GM12878 (cell line): ENCODE data around the gene LRRN4. TPM values are rescaled to one million over a fixed set of nuclear protein-coding genes. Genes with fewer than 3 reads are reported as not detected.

Experiments
- ATAC-seq: fragments of 200-7000 bp; cut with Tn5 transposase; 3 replicates; pipeline ENCODE4 v1.9.1; 2020; ENCODE audit warnings: mild to moderate bottlenecking, moderate library complexity
- BruUV-seq: library from RNA; stranded (reverse); fragments of 400-500 nt; replicated peaks from 2 replicates; lab custom pipeline; 2021; lab: Mats Ljungman, UMichigan
- CTCF ChIA-PET: fragments of 300-600 bp; sonication (Branson Sonifier 250); formaldehyde crosslinking; extraction: SDS; loops from one replicate; lab custom pipeline; 2021; ENCODE audit warnings: inconsistent platforms; lab: Yijun Ruan, JAX
- POLR2A ChIA-PET: fragments of 350-600 bp; formaldehyde crosslinking; extraction: SDS; loops from one replicate; lab custom pipeline; 2021; ENCODE audit warnings: inconsistent platforms; lab: Charles Lee
- RAD21 ChIA-PET: fragments of 300-600 bp; sonication (Branson Sonifier 250); formaldehyde crosslinking; loops from one replicate; lab custom pipeline; 2023; ENCODE audit warnings: antibody characterized with exemption; ENCODE audit not compliant: unreplicated experiment; lab: Charles Lee
- SMC1A ChIA-PET: fragments of 300-600 bp; sonication (Branson Sonifier 250); formaldehyde crosslinking; loops from one replicate; lab custom pipeline; 2023; ENCODE audit not compliant: unreplicated experiment, uncharacterized antibody; lab: Charles Lee
- DNase-seq: peaks from one replicate; pipeline ENCODE4 v3.0.0-alpha.2; 2011; ENCODE audit warnings: low read depth, low spot score
- FAIRE-seq: peaks from 3 replicates; lab custom pipeline; 2011; peaks lifted over from hg19 to GRCh38; lab: Jason Lieb, UNC
- H2AFZ ChIP-seq: 2 replicates; pipeline ENCODE4 v1.6.0; 2011; ENCODE audit warnings: low read depth, low read length, control low read depth; ENCODE audit not compliant: control insufficient read depth
- H3K27ac ChIP-seq: 2 replicates; pipeline ENCODE4 v1.5.1; 2011; ENCODE audit warnings: control low read depth; ENCODE audit not compliant: control insufficient read depth, insufficient read depth
- H3K27me3 ChIP-seq, 2 experiments: replicated peaks in 1 of 2; 2 replicates each; pipeline versions ENCODE4 v1.6.0 to v1.6.1; 2011; ENCODE audit warnings: low read length in 1 of 2; ENCODE audit not compliant: control insufficient read depth in 2 of 2, insufficient read depth in 2 of 2
- H3K36me3 ChIP-seq, 2 experiments: 2 replicates each; pipeline ENCODE4 v1.5.1; 2011; ENCODE audit warnings: low read length in 1 of 2; ENCODE audit not compliant: control insufficient read depth in 2 of 2, insufficient read depth in 2 of 2
- H3K4me1 ChIP-seq: 2 replicates; pipeline ENCODE4 v1.6.1; 2011; ENCODE audit warnings: mild to moderate bottlenecking, low read length, moderate library complexity, mixed read lengths; ENCODE audit not compliant: control insufficient read depth, insufficient read depth
- H3K4me2 ChIP-seq: 2 replicates; pipeline ENCODE4 v1.6.0; 2011; ENCODE audit warnings: control low read depth; ENCODE audit not compliant: control insufficient read depth, insufficient read depth
- H3K4me3 ChIP-seq: fragments of 200-600 bp; sonication (generic); 2 replicates; pipeline ENCODE4 v1.5.1; 2016
- H3K79me2 ChIP-seq: 2 replicates; pipeline ENCODE4 v1.6.0; 2011; ENCODE audit warnings: low read length; ENCODE audit not compliant: control insufficient read depth, insufficient read depth
- H3K9ac ChIP-seq: 2 replicates; pipeline ENCODE4 v1.8.0; 2011; ENCODE audit warnings: low read length, control low read depth, mixed read lengths; ENCODE audit not compliant: control insufficient read depth, insufficient read depth
- H3K9me3 ChIP-seq: replicated peaks from 3 replicates; pipeline ENCODE4 v1.5.1; 2011; ENCODE audit warnings: mild to moderate bottlenecking, low read length; ENCODE audit not compliant: control insufficient read depth, insufficient read depth
- H4K20me1 ChIP-seq: 2 replicates; pipeline ENCODE4 v1.6.0; 2011; ENCODE audit not compliant: control insufficient read depth, insufficient read depth
- CEBPB ChIP-seq, 2 experiments: fragments of 150-350 bp in 1 of 2; IDR thresholded peaks; 2 replicates each; pipeline ENCODE4 v1.6.1; 2012 to 2014; ENCODE audit warnings: low read depth in 2 of 2, low read length in 2 of 2, borderline replicate concordance in 1 of 2, inconsistent platforms in 1 of 2
- ETV6 ChIP-seq, 2 experiments: fragments of 450-650 bp in 1 of 2; IDR thresholded peaks in 1 of 2; conservative IDR thresholded peaks in 1 of 2; 2 replicates each; pipeline ENCODE4 v1.6.1; 2014; ENCODE audit warnings: antibody characterized with exemption in 1 of 2, borderline replicate concordance in 1 of 2, low read depth in 1 of 2, mild to moderate bottlenecking in 1 of 2, moderate library complexity in 1 of 2
- HDAC2 ChIP-seq: fragments of 200-600 bp; sonication (generic); IDR thresholded peaks from 2 replicates; pipeline ENCODE4 v1.6.1; 2017
- HDGF ChIP-seq: fragments of 450-650 bp; IDR thresholded peaks from 2 replicates; pipeline ENCODE4 v1.6.1; 2016; ENCODE audit warnings: antibody characterized with exemption
- KDM1A ChIP-seq: fragments of 200-600 bp; sonication (generic); IDR thresholded peaks from 2 replicates; pipeline ENCODE4 v1.6.1; 2016; ENCODE audit warnings: borderline replicate concordance
- MEF2B ChIP-seq: fragments of 450-650 bp; IDR thresholded peaks from 2 replicates; pipeline ENCODE4 v1.6.1; 2018; ENCODE audit warnings: mild to moderate bottlenecking, moderate library complexity; ENCODE audit not compliant: partially characterized antibody, poor library complexity, severe bottlenecking
- MYB ChIP-seq: fragments of 150-350 bp; IDR thresholded peaks from 2 replicates; pipeline ENCODE4 v1.6.1; 2014; ENCODE audit warnings: mild to moderate bottlenecking, low read depth, low read length, borderline replicate concordance
- NFXL1 ChIP-seq: fragments of 450-650 bp; IDR thresholded peaks from 2 replicates; pipeline ENCODE4 v1.6.1; 2017; ENCODE audit warnings: antibody characterized with exemption, mild to moderate bottlenecking, borderline replicate concordance
- NFYA ChIP-seq: IDR thresholded peaks from 2 replicates; pipeline ENCODE4 v1.6.1; 2011; ENCODE audit warnings: low read depth, mild to moderate bottlenecking, low read length, improper control_type of control experiment, borderline replicate concordance
- RAD21 ChIP-seq: IDR thresholded peaks from 2 replicates; pipeline ENCODE4 v1.6.1; 2011; ENCODE audit warnings: mild to moderate bottlenecking, low read depth, low read length, moderate library complexity; ENCODE audit not compliant: insufficient read depth
- ZNF207 ChIP-seq: fragments of 450-650 bp; IDR thresholded peaks from 2 replicates; pipeline ENCODE4 v1.6.1; 2014; ENCODE audit warnings: antibody characterized with exemption, mild to moderate bottlenecking, borderline replicate concordance
- ZNF592 ChIP-seq: fragments of 450-650 bp; IDR thresholded peaks from 2 replicates; pipeline ENCODE4 v1.6.1; 2017; ENCODE audit warnings: mild to moderate bottlenecking, moderate library complexity
- ZSCAN29 ChIP-seq: fragments of 450-650 bp; IDR thresholded peaks from 2 replicates; pipeline ENCODE4 v1.6.1; 2017; ENCODE audit warnings: mild to moderate bottlenecking, moderate library complexity
- WGBS: methylation state at CpG from one replicate; pipeline ENCODE4 v1.1.6; 2016; ENCODE audit warnings: low lambda C conversion rate; ENCODE audit not compliant: insufficient replicate concordance, insufficient coverage; ENCODE audit errors: missing lambda C conversion rate; 5-methylcytosine and 5-hydroxymethylcytosine counted together
- in situ Hi-C: fragments of 300-500 bp; cut with MboI; formaldehyde crosslinking; loops from 9 replicates; pipeline ENCODE4 v1.14.3; 2018; ENCODE audit warnings: mixed read lengths
- intact Hi-C: fragments of 100-400 bp; cut with micrococcal nuclease; formaldehyde crosslinking; loops from one replicate; pipeline ENCODE4 v1.14.2; 2022; ENCODE audit not compliant: unreplicated experiment
- polyA plus RNA-seq, 11 experiments: library from polyadenylated mRNA; depleted of rRNA in 4 of 11; unstranded in 6 of 11; stranded (reverse) in 5 of 11; fragments of >200 nt; fragmentation: Nextera tagmentation in 4 of 11; fragmentation: Illumina TruSeq in 1 of 11; extraction: Ambion mirVana in 4 of 11; extraction: Trizol in 1 of 11; gene quantifications; 1 replicate in 1 of 11; 2 replicates in 10 of 11; pipeline versions ENCODE4 v1.2.1 to v1.2.3, GENCODE V29; 2011 to 2016; ENCODE audit warnings: inconsistent platforms in 2 of 11, missing spikeins in 2 of 11, low read depth in 1 of 11
- total RNA-seq, 4 experiments: library from RNA; depleted of rRNA in 3 of 4; stranded (reverse); fragments of >200 nt in 3 of 4; fragmentation: Illumina TruSeq in 1 of 4; extraction: Trizol in 1 of 4; gene quantifications; 2 replicates each; pipeline versions ENCODE4 v1.2.1 to v1.2.3, GENCODE V29; 2013 to 2021

Gene LRRN4
- total and polyA plus RNA-seq, 10 of the 15 experiments (the other 5 are each of a cell fraction or from before 2014, with no cell fraction given): 0.11 TPM; not detected in 9

GRCh38 chr20:6057691-6058090 lies 3.8 kb upstream of the LRRN4 start:
- Histone ChIP-seq H3K9ac (no peak overlapping the region), H3K9me3 (no peaks in the 10 kb centered on the region), H4K20me1 (no peaks in the 10 kb centered on the region), H2AFZ (no peak overlapping the region), H3K27ac (no peak overlapping the region), H3K4me2 (no peak overlapping the region), H3K79me2 (no peaks in the 10 kb centered on the region), H3K4me1 (no peaks in the 10 kb centered on the region), H3K36me3 (no peaks in the 10 kb centered on the region), H3K27me3 (peaks cover 1 to 2% of the 10 kb centered on the region in 2 experiments; a peak in 2 of 4 replicates), H3K4me3 (no peak overlapping the region)
- intact Hi-C loops (no loop called here), in situ Hi-C loops (no loop called here)
- BruUV-seq: no TSS peak
- no peak for ATAC-seq
- ChIA-PET RAD21 (no interaction called here), CTCF (no interaction called here), SMC1A (no interaction called here), POLR2A (no interaction called here)
- no peak for DNase-seq
- TF ChIP-seq NFXL1 (no peak), NFYA (no peak), RAD21 (no peak), ZSCAN29 (no peak), CEBPB (IDR thresholded peaks at IDR 0.05; ENCODE audit: borderline replicate concordance in 1 of 2, low read depth in 2 of 2, low read length in 2 of 2) (no peak)
- no peak for FAIRE-seq
- 0% methylated on average over 2 of the region's 2 CpGs for WGBS

DNA sequence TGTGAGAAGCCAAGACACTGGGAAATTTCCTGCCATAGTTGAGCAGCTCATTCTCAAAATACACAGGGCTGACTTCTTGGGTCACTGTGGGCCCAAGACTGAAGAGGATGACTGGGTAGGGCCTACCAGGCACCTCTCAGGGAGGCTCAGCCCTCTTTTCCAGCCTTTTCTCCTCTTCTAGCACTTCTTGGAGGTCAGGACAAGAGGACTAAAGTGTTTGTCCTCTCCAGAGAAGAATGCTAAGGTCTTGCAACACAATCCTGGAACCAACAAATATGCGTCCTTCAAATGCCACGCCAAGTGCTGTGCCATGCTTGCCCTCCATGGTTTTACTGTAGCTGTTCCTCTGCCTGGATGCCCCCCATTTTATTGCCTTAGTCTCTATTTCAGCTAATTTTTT lies 3.3 kb upstream of the LRRN4 start:
- Histone ChIP-seq H3K4me3 (no peak overlapping the region), H3K4me1 (no peaks in the 10 kb centered on the region), H3K9ac (no peak overlapping the region), H3K27ac (no peak overlapping the region), H2AFZ (no peak overlapping the region), H3K36me3 (no peaks in the 10 kb centered on the region), H3K27me3 (peaks cover 1 to 3% of the 10 kb centered on the region in 2 experiments; a peak in 2 of 4 replicates), H3K9me3 (no peaks in the 10 kb centered on the region), H4K20me1 (no peaks in the 10 kb centered on the region), H3K4me2 (no peak overlapping the region), H3K79me2 (no peaks in the 10 kb centered on the region)
- POLR2A ChIA-PET: interaction anchor here (0.7 to 1.0 kb wide), 2 partner anchors 16 to 428 kb away, joined by 4 to 5 read pairs; no protein-coding TSS in a partner anchor
- ATAC-seq: no peak
- in situ Hi-C loops: no loop called here
- FAIRE-seq: no peak
- intact Hi-C loops: no loop called here
- WGBS: 100% methylated on average over 2 of the region's 2 CpGs
- RAD21 ChIA-PET: no interaction called here
- no TSS peak for BruUV-seq
- DNase-seq: no peak
- CTCF ChIA-PET: no interaction called here
- SMC1A ChIA-PET: interaction anchor here (1.1 kb wide), 1 partner anchor 35 kb away, joined by 3 read pairs; no protein-coding TSS in a partner anchor
- TF ChIP-seq HDAC2 (no peak), ZNF592 (no peak), MYB (no peak), KDM1A (no peak), ETV6 (conservative IDR thresholded peaks at IDR 0.05 in 1 of 2, IDR thresholded peaks at IDR 0.05 in 1 of 2; ENCODE audit: borderline replicate concordance in 1 of 2, low read depth in 1 of 2) (no peak), HDGF (no peak), MEF2B (no peak), ZNF207 (no peak)
